ENCODE results near the gene THADA. TPM values are rescaled to one million over a fixed set of nuclear protein-coding genes. Genes with fewer than 3 reads are reported as not detected.

THADA gene
- polyA plus RNA-seq, 1 donor (not counting 4 experiments of a cell fraction or from before 2014, with no cell fraction given), result 22.6 TPM

DNA sequence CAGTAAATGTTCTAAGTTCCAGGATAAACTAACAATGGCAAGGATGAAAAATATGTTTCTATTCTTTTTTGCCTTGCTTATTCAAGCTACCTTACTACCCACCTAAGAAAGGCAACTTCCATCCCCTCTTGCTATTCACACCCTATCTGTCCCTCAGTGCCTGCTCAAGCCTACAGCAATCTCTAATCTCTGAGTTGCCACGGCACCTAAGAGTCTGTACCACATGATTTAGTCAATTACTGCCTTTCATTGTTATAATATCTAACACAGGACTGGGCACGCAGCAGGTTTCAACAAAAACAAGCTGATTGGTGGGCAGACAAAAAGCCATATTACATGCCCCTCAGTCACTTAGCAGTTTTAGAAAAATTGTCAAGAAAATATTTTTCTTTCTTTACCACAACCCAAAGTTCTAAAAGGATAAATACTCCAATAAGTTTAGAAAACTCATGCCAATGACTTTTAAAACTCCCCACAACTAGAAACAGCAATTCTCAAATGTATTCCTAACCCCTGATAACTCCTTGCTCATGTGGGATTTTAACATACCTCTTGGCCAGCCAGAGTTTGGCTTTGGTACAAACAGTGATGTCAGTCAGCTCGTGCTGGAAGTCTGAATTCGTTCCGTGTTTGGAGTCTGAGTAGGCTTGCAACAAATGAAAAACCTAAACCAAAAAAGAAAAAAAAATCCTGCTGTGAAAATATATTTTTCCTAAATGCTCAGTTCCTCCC lies 252.1 kb downstream of the THADA start:
- TF ChIP-seq EZH2 (IDR thresholded peaks at IDR 0.05; ENCODE audit: low read length), result no peak
- TF ChIP-seq, protein P1, sequence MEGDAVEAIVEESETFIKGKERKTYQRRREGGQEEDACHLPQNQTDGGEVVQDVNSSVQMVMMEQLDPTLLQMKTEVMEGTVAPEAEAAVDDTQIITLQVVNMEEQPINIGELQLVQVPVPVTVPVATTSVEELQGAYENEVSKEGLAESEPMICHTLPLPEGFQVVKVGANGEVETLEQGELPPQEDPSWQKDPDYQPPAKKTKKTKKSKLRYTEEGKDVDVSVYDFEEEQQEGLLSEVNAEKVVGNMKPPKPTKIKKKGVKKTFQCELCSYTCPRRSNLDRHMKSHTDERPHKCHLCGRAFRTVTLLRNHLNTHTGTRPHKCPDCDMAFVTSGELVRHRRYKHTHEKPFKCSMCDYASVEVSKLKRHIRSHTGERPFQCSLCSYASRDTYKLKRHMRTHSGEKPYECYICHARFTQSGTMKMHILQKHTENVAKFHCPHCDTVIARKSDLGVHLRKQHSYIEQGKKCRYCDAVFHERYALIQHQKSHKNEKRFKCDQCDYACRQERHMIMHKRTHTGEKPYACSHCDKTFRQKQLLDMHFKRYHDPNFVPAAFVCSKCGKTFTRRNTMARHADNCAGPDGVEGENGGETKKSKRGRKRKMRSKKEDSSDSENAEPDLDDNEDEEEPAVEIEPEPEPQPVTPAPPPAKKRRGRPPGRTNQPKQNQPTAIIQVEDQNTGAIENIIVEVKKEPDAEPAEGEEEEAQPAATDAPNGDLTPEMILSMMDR (optimal IDR thresholded peaks at IDR 0.05 in 1 of 3, IDR thresholded peaks at IDR 0.05 in 1 of 3, conservative IDR thresholded peaks at IDR 0.05 in 1 of 3; ENCODE audit: extremely low read depth in 1 of 3, insufficient read depth in 2 of 3, low read length in 3 of 3), result no peak
- dilution Hi-C loops (cut with MboI; ENCODE audit: extremely low pct_ligation_motif_present, low sequenced_read_pairs), result no loop called here
- H3K4me1 ChIP-seq (ENCODE audit: control insufficient read depth, extremely low read depth, insufficient read depth, low read length), result peaks cover 33% of the 10 kb centered on the region
- H3K4me3 ChIP-seq (ENCODE audit: control insufficient read depth in 2 of 3, extremely low read depth in 1 of 3, insufficient read depth in 2 of 3, low read depth in 1 of 3, low read length in 3 of 3), result no peak overlapping the region
- H3K4me2 ChIP-seq (ENCODE audit: control insufficient read depth, extremely low read depth, insufficient read depth, low read depth, low read length), result no peak overlapping the region
- no peaks in the 10 kb centered on the region for H3K9me3 ChIP-seq (ENCODE audit: control insufficient read depth, low read depth, low read length)
- no peaks in the 10 kb centered on the region for H3K9me1 ChIP-seq (ENCODE audit: control insufficient read depth, extremely low read depth, insufficient read depth, low read length)
- no peaks in the 10 kb centered on the region for H3K27me3 ChIP-seq (ENCODE audit: control insufficient read depth, extremely low read depth, insufficient read depth, low read length)
- H3K27ac ChIP-seq (ENCODE audit: control insufficient read depth, insufficient read depth, low read length), result no peak overlapping the region
- H3K79me2 ChIP-seq (ENCODE audit: control insufficient read depth, insufficient read depth, low read length), result no peaks in the 10 kb centered on the region
- H2AFZ ChIP-seq (ENCODE audit: control insufficient read depth, low read length), result no peak overlapping the region
- H3K9ac ChIP-seq (ENCODE audit: control insufficient read depth, extremely low read depth, insufficient read depth, low read length), result no peak overlapping the region
- no peaks in the 10 kb centered on the region for H4K20me1 ChIP-seq (ENCODE audit: control insufficient read depth, extremely low read depth, insufficient read depth, low read length)
- peak; percentile 29 for FAIRE-seq
- DNase-seq (ENCODE audit: low read depth, low spot score), result no peak
- peaks cover 0 to 4% of the 10 kb centered on the region in 2 experiments for H3K36me3 ChIP-seq (ENCODE audit: control insufficient read depth in 2 of 2, extremely low read depth in 1 of 2, insufficient read depth in 2 of 2, low read length in 2 of 2)

GRCh38 chr2:43341959-43342757 lies 253.7 kb downstream of the THADA start:
- peaks cover 33% of the 10 kb centered on the region for H3K4me1 ChIP-seq (ENCODE audit: control insufficient read depth, extremely low read depth, insufficient read depth, low read length)
- H3K4me2 ChIP-seq (ENCODE audit: control insufficient read depth, extremely low read depth, insufficient read depth, low read depth, low read length), result no peak overlapping the region
- H3K9me1 ChIP-seq (ENCODE audit: control insufficient read depth, extremely low read depth, insufficient read depth, low read length), result no peaks in the 10 kb centered on the region
- DNase-seq (ENCODE audit: low read depth, low spot score) (no peak), FAIRE-seq (no peak)
- no peak overlapping the region for H3K4me3 ChIP-seq (ENCODE audit: control insufficient read depth in 2 of 3, extremely low read depth in 1 of 3, insufficient read depth in 2 of 3, low read depth in 1 of 3, low read length in 3 of 3)
- H2AFZ ChIP-seq (ENCODE audit: control insufficient read depth, low read length), result no peak overlapping the region
- no peak overlapping the region for H3K27ac ChIP-seq (ENCODE audit: control insufficient read depth, insufficient read depth, low read length)
- no peaks in the 10 kb centered on the region for H3K9me3 ChIP-seq (ENCODE audit: control insufficient read depth, low read depth, low read length)
- no peaks in the 10 kb centered on the region for H3K79me2 ChIP-seq (ENCODE audit: control insufficient read depth, insufficient read depth, low read length)
- TF ChIP-seq EZH2 (IDR thresholded peaks at IDR 0.05; ENCODE audit: low read length), result no peak
- TF ChIP-seq, protein P1 (optimal IDR thresholded peaks at IDR 0.05 in 1 of 3, IDR thresholded peaks at IDR 0.05 in 1 of 3, conservative IDR thresholded peaks at IDR 0.05 in 1 of 3; ENCODE audit: extremely low read depth in 1 of 3, insufficient read depth in 2 of 3, low read length in 3 of 3), result no peak
- no peak overlapping the region for H3K9ac ChIP-seq (ENCODE audit: control insufficient read depth, extremely low read depth, insufficient read depth, low read length)
- dilution Hi-C loops (cut with MboI; ENCODE audit: extremely low pct_ligation_motif_present, low sequenced_read_pairs), result no loop called here
- H4K20me1 ChIP-seq (ENCODE audit: control insufficient read depth, extremely low read depth, insufficient read depth, low read length), result no peaks in the 10 kb centered on the region
- no peaks in the 10 kb centered on the region for H3K27me3 ChIP-seq (ENCODE audit: control insufficient read depth, extremely low read depth, insufficient read depth, low read length)
- peaks cover 0 to 4% of the 10 kb centered on the region in 2 experiments for H3K36me3 ChIP-seq (ENCODE audit: control insufficient read depth in 2 of 2, extremely low read depth in 1 of 2, insufficient read depth in 2 of 2, low read length in 2 of 2)

Measured in keratinocyte (primary cell).